ENCODE results near the gene MEPCE.

DNA sequence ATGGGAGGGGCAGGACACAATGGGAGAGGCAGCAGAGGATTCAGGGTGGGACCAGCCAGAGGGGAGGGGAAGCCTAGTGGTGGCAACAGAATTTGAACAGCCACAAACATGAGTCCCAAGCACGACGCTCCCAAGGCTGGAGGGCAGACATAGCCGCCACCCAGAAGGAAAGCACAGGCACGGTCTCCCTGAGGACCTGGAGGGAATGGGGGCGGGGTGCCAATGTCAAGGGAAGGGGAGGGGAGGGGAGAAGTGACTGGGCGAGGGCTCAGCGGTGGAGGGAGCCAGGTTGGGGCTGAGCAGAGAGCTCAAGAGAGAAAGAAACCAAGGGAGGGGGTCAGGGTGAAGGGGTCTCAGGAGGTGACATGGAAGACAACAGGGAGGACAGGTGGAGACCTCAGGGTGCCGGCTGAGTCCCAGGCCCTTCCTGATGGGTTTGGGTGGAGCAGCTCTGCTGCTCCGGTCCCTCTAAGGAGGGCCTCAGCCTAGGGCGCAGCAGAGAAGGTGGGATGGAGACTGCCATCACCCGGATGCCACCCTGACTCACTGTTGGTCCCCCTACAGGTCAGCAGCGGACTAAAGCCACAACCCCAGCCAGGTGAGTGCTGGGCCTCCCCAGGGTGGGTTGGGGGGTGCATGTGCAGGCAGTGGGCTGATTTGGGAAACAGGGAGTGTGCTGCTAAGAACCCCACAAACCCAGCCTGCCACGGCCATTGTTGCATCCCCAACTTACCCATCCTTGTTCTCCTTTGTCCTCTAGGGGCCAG, 32.1 kb upstream of the MEPCE start:
- no peak for TF ChIP-seq CTCF (IDR thresholded peaks at IDR 0.05)
- no peak for TF ChIP-seq POLR2A (IDR thresholded peaks at IDR 0.05)
